H9 (cell line): ENCODE results near the gene RET. TPM values are rescaled to one million over a fixed set of nuclear protein-coding genes. Genes with fewer than 3 reads are reported as not detected.

Source experiments
- DNase-seq: peaks from one replicate; pipeline ENCODE4 v3.0.0-alpha.2; 2017
- H2AFZ ChIP-seq: one replicate; pipeline ENCODE4 v1.6.1; 2013; ENCODE audit warnings: mild to moderate bottlenecking, low read length, control low read depth, moderate library complexity
- H2AK5ac ChIP-seq: 2 replicates; pipeline ENCODE4 v1.6.1; 2013; ENCODE audit warnings: low read length, control low read depth, mixed read lengths; ENCODE audit not compliant: insufficient read length
- H2BK120ac ChIP-seq: one replicate; pipeline ENCODE4 v1.6.1; 2013; ENCODE audit warnings: low read depth, mild to moderate bottlenecking, low read length, control low read depth, inconsistent platforms; ENCODE audit not compliant: poor library complexity, severe bottlenecking
- H2BK12ac ChIP-seq: 2 replicates; pipeline ENCODE4 v1.6.1; 2013; ENCODE audit warnings: low read length, control low read depth, mixed read lengths, low read depth; ENCODE audit not compliant: insufficient read length
- H2BK15ac ChIP-seq: 2 replicates; pipeline ENCODE4 v1.6.1; 2013; ENCODE audit warnings: low read depth, low read length, control low read depth
- H2BK20ac ChIP-seq: one replicate; pipeline ENCODE4 v1.6.1; 2013; ENCODE audit warnings: low read depth, mild to moderate bottlenecking, low read length, control low read depth, inconsistent platforms; ENCODE audit not compliant: poor library complexity, severe bottlenecking
- H2BK5ac ChIP-seq: 2 replicates; pipeline ENCODE4 v1.6.1; 2013; ENCODE audit warnings: low read length, control low read depth, mixed read lengths; ENCODE audit not compliant: insufficient read length
- H3K14ac ChIP-seq: 2 replicates; pipeline ENCODE4 v1.6.1; 2013; ENCODE audit warnings: low read length, control low read depth; ENCODE audit not compliant: insufficient read depth
- H3K18ac ChIP-seq: 2 replicates; pipeline ENCODE4 v1.6.1; 2013; ENCODE audit warnings: low read depth, mild to moderate bottlenecking, mixed read lengths, low read length, control low read depth; ENCODE audit not compliant: insufficient read length
- H3K23ac ChIP-seq: 2 replicates; pipeline ENCODE4 v1.6.1; 2013; ENCODE audit warnings: low read length, control low read depth, mixed read lengths, low read depth; ENCODE audit not compliant: insufficient read length
- H3K23me2 ChIP-seq: 2 replicates; pipeline ENCODE4 v1.6.1; 2013; ENCODE audit warnings: low read depth, mild to moderate bottlenecking, mixed read lengths, low read length, control low read depth; ENCODE audit not compliant: insufficient read length, poor library complexity, severe bottlenecking
- H3K27ac ChIP-seq: 2 replicates; pipeline ENCODE4 v1.5.1; 2013; ENCODE audit warnings: low read length, control low read depth, mixed read lengths, low read depth; ENCODE audit not compliant: insufficient read length
- H3K27me3 ChIP-seq: 2 replicates; pipeline ENCODE4 v1.6.1; 2013; ENCODE audit warnings: low read length, control low read depth, inconsistent platforms; ENCODE audit not compliant: insufficient read depth
- H3K4ac ChIP-seq: 2 replicates; pipeline ENCODE4 v1.6.1; 2013; ENCODE audit warnings: low read depth, mild to moderate bottlenecking, control low read depth, inconsistent platforms, low read length, moderate library complexity
- H3K4me1 ChIP-seq: 2 replicates; pipeline ENCODE4 v1.6.1; 2013; ENCODE audit warnings: low read length, control low read depth, inconsistent platforms; ENCODE audit not compliant: insufficient read depth
- H3K4me2 ChIP-seq: 2 replicates; pipeline ENCODE4 v1.6.1; 2013; ENCODE audit warnings: low read length, control low read depth, mixed read lengths; ENCODE audit not compliant: insufficient read length, insufficient read depth
- H3K56ac ChIP-seq: 2 replicates; pipeline ENCODE4 v1.6.1; 2013; ENCODE audit warnings: low read depth, mild to moderate bottlenecking, mixed read lengths, low read length, control low read depth; ENCODE audit not compliant: insufficient read length
- H3K79me1 ChIP-seq: 2 replicates; pipeline ENCODE4 v1.6.1; 2013; ENCODE audit warnings: low read depth, mild to moderate bottlenecking, moderate library complexity, low read length, control low read depth, inconsistent platforms; ENCODE audit not compliant: insufficient read depth, poor library complexity, severe bottlenecking
- H3K79me2 ChIP-seq: 2 replicates; pipeline ENCODE4 v1.6.1; 2013; ENCODE audit warnings: low read length, control low read depth, inconsistent platforms; ENCODE audit not compliant: insufficient read depth
- H3K9ac ChIP-seq: 2 replicates; pipeline ENCODE4 v1.6.1; 2013; ENCODE audit warnings: low read length, control low read depth, mixed read lengths; ENCODE audit not compliant: insufficient read length; ENCODE audit errors: extremely low read depth
- H3K9me3 ChIP-seq: one replicate; pipeline ENCODE4 v1.6.1; 2013; ENCODE audit warnings: low read depth, low read length, inconsistent platforms; ENCODE audit not compliant: control insufficient read depth
- H3T11ph ChIP-seq: one replicate; pipeline ENCODE4 v1.6.1; 2013; ENCODE audit warnings: mild to moderate bottlenecking, low read length, control low read depth, inconsistent platforms
- H4K20me1 ChIP-seq: one replicate; pipeline ENCODE4 v1.6.1; 2013; ENCODE audit not compliant: control insufficient read depth, insufficient read length, insufficient read depth
- H4K5ac ChIP-seq: 2 replicates; pipeline ENCODE4 v1.6.1; 2013; ENCODE audit warnings: low read depth, mild to moderate bottlenecking, mixed read lengths, low read length, control low read depth; ENCODE audit not compliant: insufficient read length
- H4K8ac ChIP-seq: replicated peaks from 2 replicates; pipeline ENCODE4 v1.6.1; 2013; ENCODE audit warnings: low read length, control low read depth, mixed read lengths, low read depth; ENCODE audit not compliant: insufficient read length
- H4K91ac ChIP-seq: 2 replicates; pipeline ENCODE4 v1.6.1; 2013; ENCODE audit warnings: low read depth, mild to moderate bottlenecking, moderate library complexity, mixed read lengths, low read length, control low read depth; ENCODE audit not compliant: insufficient read length
- H3K27ac Mint-ChIP-seq, 3 experiments: 2 replicates in 2 of 3; 3 replicates in 1 of 3; pipeline ENCODE4 v1.8.0; 2020 to 2021; ENCODE audit warnings: mixed read lengths in 3 of 3, mild to moderate bottlenecking in 1 of 3, moderate library complexity in 1 of 3
- H3K27me3 Mint-ChIP-seq: 2 replicates; pipeline ENCODE4 v1.8.0; 2021; ENCODE audit warnings: low read depth, mild to moderate bottlenecking, moderate library complexity, mixed read lengths
- H3K36me3 Mint-ChIP-seq, 3 experiments: 2 replicates in 2 of 3; 3 replicates in 1 of 3; pipeline ENCODE4 v1.8.0; 2020 to 2021; ENCODE audit warnings: low read depth in 3 of 3, mixed read lengths in 3 of 3; ENCODE audit not compliant: insufficient read depth in 1 of 3
- H3K4me1 Mint-ChIP-seq, 2 experiments: 2 replicates each; pipeline ENCODE4 v1.8.0; 2020; ENCODE audit warnings: mixed read lengths in 2 of 2
- H3K4me3 Mint-ChIP-seq, 2 experiments: 2 replicates in 1 of 2; 3 replicates in 1 of 2; pipeline ENCODE4 v1.8.0; 2020 to 2021; ENCODE audit warnings: mild to moderate bottlenecking in 2 of 2, mixed read lengths in 2 of 2, moderate library complexity in 1 of 2
- H3K9me3 Mint-ChIP-seq, 2 experiments: 2 replicates in 1 of 2; 3 replicates in 1 of 2; pipeline ENCODE4 v1.8.0; 2020; ENCODE audit warnings: mild to moderate bottlenecking in 2 of 2, mixed read lengths in 2 of 2, moderate library complexity in 1 of 2
- CTCF ChIP-seq: fragments of 200-600 bp; sonication (generic); conservative IDR thresholded peaks from 3 replicates; pipeline ENCODE4 v1.8.0; 2021; ENCODE audit warnings: antibody characterized with exemption, mild to moderate bottlenecking
- WGBS: extraction: QIAGEN DNeasy Blood & Tissue Kit; methylation state at CpG from one replicate; pipeline ENCODE4 v1.1.7; 2013; ENCODE audit warnings: missing lambda C conversion rate, low lambda C conversion rate, mixed read lengths; ENCODE audit not compliant: insufficient read length; ENCODE audit errors: extremely low coverage; 5-methylcytosine and 5-hydroxymethylcytosine counted together
- total RNA-seq: library from RNA; stranded (reverse); gene quantifications from 2 replicates; pipeline ENCODE4 v1.2.1, GENCODE V29; 2021

The RET gene
- total RNA-seq, 1 experiment from 2014 or later = 12.2 TPM

GRCh38 chr10:43061760-43062159 is 15.1 kb upstream of the RET start:
- H3K27ac ChIP-seq = no peak overlapping the region
- no peak for DNase-seq
- H3K4me3 Mint-ChIP-seq = no peak overlapping the region

More at GRCh38 chr10:43061760-43062159, 15.1 kb upstream of the RET start:
- Mint-ChIP-seq H3K36me3 (no peaks in the 10 kb centered on the region), H3K27me3 (peaks cover 16% of the 10 kb centered on the region), H3K27ac (no peak overlapping the region), H3K9me3 (peaks cover 0 to 3% of the 10 kb centered on the region in 2 experiments; a peak in 3 of 5 replicates), H3K4me1 (peaks cover 9 to 12% of the 10 kb centered on the region in 2 experiments)
- Histone ChIP-seq H2BK15ac (no peak overlapping the region), H4K5ac (no peak overlapping the region), H4K20me1 (no peaks in the 10 kb centered on the region), H3K56ac (no peak overlapping the region), H2BK12ac (no peak overlapping the region), H3K4ac (no peak overlapping the region), H3K79me2 (no peaks in the 10 kb centered on the region), H3K27me3 (no peaks in the 10 kb centered on the region), H4K91ac (no peak overlapping the region), H2AK5ac (no peak overlapping the region), H3K9ac (no peak overlapping the region), H4K8ac (no peak overlapping the region), H3K79me1 (no peaks in the 10 kb centered on the region), H3K9me3 (no peaks in the 10 kb centered on the region), H2BK5ac (no peak overlapping the region), H2BK20ac (no peak overlapping the region), H3K23me2 (no peaks in the 10 kb centered on the region), H3K4me1 (no peaks in the 10 kb centered on the region), H3K14ac (no peak overlapping the region; the same call in 1 of the 2 replicates), H3K23ac (no peak overlapping the region), H2BK120ac (no peak overlapping the region), H3K4me2 (no peak overlapping the region), H3K18ac (no peak overlapping the region), H2AFZ (no peak overlapping the region), H3T11ph (no peak overlapping the region)
- TF ChIP-seq CTCF = no peak
- no CpG with 5 or more reads among the region's 9 CpGs for WGBS
